ENCODE measurements around the gene ADGRE2.
"Not testable (repeated sequence)": the region's sequence is repeated elsewhere in the genome, so short reads cannot be mapped to it uniquely, and the experiment has no call there.

Gene ADGRE2

GRCh38 chr19:14809272-14810057, 31.1 kb upstream of the ADGRE2 start:
- no peak overlapping the region for H3K4me3 ChIP-seq (ENCODE audit: low read depth, low read length)
- DNase-seq (ENCODE audit: low read depth) = no peak
- TF ChIP-seq POLR2A (IDR thresholded peaks at IDR 0.05; ENCODE audit: extremely low read depth, insufficient read length) (no peak), MYC (IDR thresholded peaks at IDR 0.05; ENCODE audit: low read depth, low read length) (no peak), CTCF (IDR thresholded peaks at IDR 0.05; ENCODE audit: low read depth, low read length) (no peak)

- H3K4me3 ChIP-seq (ENCODE audit: low read depth, low read length) = no peak overlapping the region
- TF ChIP-seq MYC (IDR thresholded peaks at IDR 0.05; ENCODE audit: low read depth, low read length) (no peak), POLR2A (IDR thresholded peaks at IDR 0.05; ENCODE audit: extremely low read depth, insufficient read length) (no peak), CTCF (IDR thresholded peaks at IDR 0.05; ENCODE audit: low read depth, low read length) (no peak), MAX (IDR thresholded peaks at IDR 0.05; ENCODE audit: low read depth, low read length) (no peak)
- DNase-seq (ENCODE audit: low read depth) = no peak
These were observed 26.4 kb upstream of the ADGRE2 start for GRCh38 chr19:14804765-14805164.

GRCh38 chr19:14798760-14799159, 20.4 kb upstream of the ADGRE2 start:
- no peak overlapping the region for H3K4me3 ChIP-seq (ENCODE audit: low read depth, low read length)
- no peak for DNase-seq (ENCODE audit: low read depth)
- TF ChIP-seq MAX (IDR thresholded peaks at IDR 0.05; ENCODE audit: low read depth, low read length) (no peak), CTCF (IDR thresholded peaks at IDR 0.05; ENCODE audit: low read depth, low read length) (no peak)

GRCh38 chr19:14796021-14796420, 17.7 kb upstream of the ADGRE2 start:
- TF ChIP-seq MYC (IDR thresholded peaks at IDR 0.05; ENCODE audit: low read depth, low read length) (no peak), POLR2A (IDR thresholded peaks at IDR 0.05; ENCODE audit: extremely low read depth, insufficient read length) (no peak), MAX (IDR thresholded peaks at IDR 0.05; ENCODE audit: low read depth, low read length) (no peak), CTCF (IDR thresholded peaks at IDR 0.05; ENCODE audit: low read depth, low read length) (no peak)
- DNase-seq (ENCODE audit: low read depth) = no peak
- no peak overlapping the region for H3K4me3 ChIP-seq (ENCODE audit: low read depth, low read length)

GRCh38 chr19:14795078-14795721, 16.8 kb upstream of the ADGRE2 start:
- TF ChIP-seq CTCF (IDR thresholded peaks at IDR 0.05; ENCODE audit: low read depth, low read length) (no peak), POLR2A (IDR thresholded peaks at IDR 0.05; ENCODE audit: extremely low read depth, insufficient read length) (no peak), MAX (IDR thresholded peaks at IDR 0.05; ENCODE audit: low read depth, low read length) (no peak), MYC (IDR thresholded peaks at IDR 0.05; ENCODE audit: low read depth, low read length) (no peak)
- H3K4me3 ChIP-seq (ENCODE audit: low read depth, low read length) = no peak overlapping the region
- peak; percentile 67 for DNase-seq (ENCODE audit: low read depth)

GRCh38 chr19:14792250-14792649, 13.9 kb upstream of the ADGRE2 start:
- H3K4me3 ChIP-seq (ENCODE audit: low read depth, low read length); DNase-seq (ENCODE audit: low read depth): not testable (repeated sequence)
